GM21515 (cell line): Measurements from ENCODE around the gene PNPLA1.

Source experiments
- ATAC-seq: cut with Tn5 transposase; IDR thresholded peaks from one replicate; pipeline ENCODE4 v1.9.1; 2021; ENCODE audit not compliant: unreplicated experiment

The PNPLA1 gene

GRCh38 chr6:36285187-36285671, 15.4 kb downstream of the PNPLA1 start:
- ATAC-seq = no peak

DNA sequence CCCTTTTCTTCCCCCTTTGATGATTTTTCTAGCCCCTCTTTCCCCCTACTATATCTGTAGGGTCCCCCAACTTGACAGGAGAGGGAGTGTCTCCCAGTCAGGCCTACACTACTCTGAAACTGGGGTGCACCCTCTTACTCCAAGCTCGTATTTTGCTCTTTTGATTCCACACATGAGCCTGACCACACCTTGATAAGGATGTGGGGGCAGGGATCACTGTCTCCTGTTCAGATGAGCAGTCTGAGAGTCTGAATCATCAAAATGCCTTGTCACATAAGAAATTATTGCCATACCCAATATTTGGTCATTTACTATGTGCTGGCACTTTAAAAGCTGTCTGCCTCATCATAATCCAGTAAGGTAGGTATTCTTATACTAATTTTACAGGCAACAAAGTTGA, 15.9 kb downstream of the PNPLA1 start:
- ATAC-seq = no peak

GRCh38 chr6:36286858-36287257, 17.0 kb downstream of the PNPLA1 start:
- ATAC-seq = no peak

- ATAC-seq = no peak
These were observed 19.5 kb downstream of the PNPLA1 start for GRCh38 chr6:36289281-36289878.

DNA sequence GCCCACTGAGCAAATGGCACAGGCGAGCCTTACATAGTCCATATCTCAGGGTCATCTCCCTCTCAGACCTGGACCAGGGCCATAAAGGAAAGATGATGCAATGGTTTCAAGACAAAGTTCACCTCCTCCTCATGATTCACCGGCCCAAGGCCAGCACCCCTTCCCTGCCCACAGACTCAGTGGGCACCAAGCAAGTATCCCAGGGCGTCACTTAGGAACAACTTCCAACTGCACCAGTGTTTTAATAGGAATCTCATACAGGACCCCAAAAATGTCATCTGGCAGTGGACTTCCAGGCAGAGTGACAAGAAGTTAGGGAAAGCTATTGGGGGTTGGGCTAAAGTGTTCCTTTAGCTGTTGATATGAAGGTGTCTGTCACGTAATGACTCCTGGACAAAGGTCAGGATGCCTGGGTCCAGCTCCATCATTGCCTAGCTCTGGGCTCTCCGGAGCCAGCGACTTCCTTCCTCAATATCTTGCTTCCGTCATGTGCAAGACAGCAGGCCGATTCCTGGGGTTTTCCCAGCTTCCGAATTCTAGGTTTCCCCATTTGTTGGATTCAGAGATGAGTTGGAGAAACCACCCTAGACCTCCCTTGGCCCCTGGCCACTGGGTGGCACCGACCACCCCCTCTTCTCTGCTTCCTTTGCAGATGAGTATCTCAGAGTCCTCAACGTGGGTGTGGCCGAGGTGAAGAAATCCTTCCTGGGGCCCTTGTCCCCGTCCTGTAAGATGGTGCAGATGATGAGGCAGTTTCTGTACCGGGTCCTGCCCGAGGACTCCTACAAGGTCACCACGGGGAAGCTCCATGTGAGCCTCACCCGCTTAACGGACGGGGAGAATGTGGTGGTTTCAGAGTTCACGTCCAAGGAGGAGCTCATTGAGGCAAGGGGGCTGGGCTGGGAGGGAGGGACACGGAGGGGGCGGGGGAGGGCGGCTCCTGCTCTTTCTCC, 21.1 kb downstream of the PNPLA1 start:
- ATAC-seq = no peak

DNA sequence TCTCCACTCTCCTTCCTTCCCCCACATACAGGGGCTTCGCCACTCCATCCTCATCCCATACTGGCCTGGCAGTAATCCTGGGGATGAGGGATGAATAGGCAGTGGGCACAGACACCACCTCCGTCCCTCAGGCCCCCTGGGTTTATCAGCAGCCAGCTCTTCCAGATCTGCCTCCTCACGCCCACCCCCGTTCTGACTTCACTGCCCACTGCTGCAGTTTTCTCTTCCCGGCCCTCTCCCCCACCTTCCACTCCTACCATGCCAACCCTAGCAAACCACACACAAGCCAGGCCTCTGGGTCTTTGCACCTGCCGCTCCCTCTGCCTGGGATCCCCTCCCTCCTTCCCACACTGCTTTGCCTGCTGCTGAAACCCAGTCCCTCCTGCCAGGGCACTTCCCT, 22.3 kb downstream of the PNPLA1 start:
- ATAC-seq = no peak

DNA sequence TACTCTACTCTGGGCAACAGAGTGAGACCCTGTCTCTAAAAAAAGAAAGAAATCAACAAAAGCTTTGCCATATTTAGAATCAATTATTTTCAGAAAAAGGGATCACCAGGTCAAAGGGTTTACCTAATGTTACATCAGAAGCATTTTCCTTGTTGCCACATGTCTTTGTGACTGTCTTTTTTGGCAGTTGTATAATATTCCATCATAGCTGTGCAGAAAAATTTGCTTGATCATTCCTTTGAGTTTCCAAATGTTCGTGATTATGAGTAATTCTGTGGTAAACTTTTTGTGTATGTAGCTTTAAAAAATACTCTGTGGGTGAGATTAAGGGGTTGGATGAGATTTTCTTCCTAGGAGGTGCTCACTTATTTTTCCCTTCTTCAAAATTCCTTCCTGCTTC, 26.4 kb downstream of the PNPLA1 start:
- ATAC-seq = no peak

DNA sequence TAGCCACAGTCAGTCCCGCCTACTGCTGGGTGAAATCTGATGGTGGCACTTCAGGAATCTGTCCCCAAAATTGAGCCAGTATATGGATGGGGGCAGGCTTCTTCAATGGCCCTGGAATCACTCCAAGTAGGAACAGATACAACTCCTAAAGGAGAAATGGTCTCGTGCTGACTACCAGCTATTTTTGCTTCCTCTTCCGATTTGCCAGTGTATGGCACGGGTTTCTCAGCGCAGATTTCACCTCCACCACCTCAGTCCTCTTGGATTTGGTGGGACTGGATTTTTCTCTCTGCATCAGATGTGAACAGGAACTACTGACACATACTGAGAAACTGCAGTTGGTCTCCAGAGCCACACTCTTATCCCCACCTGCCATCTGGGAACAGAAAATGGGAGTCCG, 27.2 kb downstream of the PNPLA1 start:
- no peak for ATAC-seq

GRCh38 chr6:36297511-36297910, 27.7 kb downstream of the PNPLA1 start:
- no peak for ATAC-seq

DNA sequence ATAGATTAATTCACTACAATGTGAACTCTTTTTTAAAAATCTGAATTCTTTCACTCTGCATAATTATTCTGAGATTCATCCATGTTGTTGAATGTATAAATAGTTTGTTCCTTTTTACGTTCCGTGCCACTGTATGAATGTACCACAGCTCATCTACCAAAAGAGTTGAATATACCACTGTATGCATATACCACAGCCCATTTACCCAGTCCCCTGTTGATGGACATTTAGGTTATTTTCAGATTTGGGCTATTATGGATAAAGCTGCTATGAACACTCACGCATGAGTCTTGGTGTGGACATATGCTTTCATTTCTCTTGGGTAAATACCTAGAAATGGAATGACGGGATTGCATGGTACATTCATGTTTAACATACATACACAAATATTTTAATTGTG, 28.2 kb downstream of the PNPLA1 start:
- no peak for ATAC-seq

DNA sequence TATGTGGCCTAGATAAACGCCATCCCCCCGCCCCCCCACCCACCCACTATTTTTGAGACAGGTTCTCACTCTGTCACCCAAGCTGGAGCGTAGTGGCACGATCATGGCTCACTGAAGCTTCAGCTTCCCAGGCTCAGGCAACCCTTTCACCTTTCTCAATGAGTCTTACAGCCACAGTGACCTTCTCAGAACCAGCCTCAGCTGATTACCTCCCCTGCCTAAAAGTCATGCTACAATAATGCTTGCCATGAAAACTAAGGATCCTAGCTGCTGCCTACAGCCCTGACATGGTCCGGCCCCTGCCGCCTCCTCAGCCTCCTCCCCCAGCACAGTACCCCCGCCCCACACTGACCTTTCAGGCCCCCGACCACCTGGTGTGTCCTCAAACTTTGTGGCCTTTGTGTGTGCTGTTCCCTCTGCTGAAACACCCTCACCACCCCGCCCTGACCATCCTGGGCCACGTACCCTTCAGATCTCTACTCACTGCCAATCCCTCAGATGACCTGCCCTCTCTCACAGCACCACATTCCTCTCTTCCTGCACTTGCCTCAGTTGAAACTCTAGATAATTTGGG, 31.3 kb downstream of the PNPLA1 start:
- no peak for ATAC-seq

GRCh38 chr6:36301781-36302180, 31.9 kb downstream of the PNPLA1 start:
- no peak for ATAC-seq

- ATAC-seq = peak; percentile 68
These were observed 32.5 kb downstream of the PNPLA1 start for GRCh38 chr6:36302227-36302976.

DNA sequence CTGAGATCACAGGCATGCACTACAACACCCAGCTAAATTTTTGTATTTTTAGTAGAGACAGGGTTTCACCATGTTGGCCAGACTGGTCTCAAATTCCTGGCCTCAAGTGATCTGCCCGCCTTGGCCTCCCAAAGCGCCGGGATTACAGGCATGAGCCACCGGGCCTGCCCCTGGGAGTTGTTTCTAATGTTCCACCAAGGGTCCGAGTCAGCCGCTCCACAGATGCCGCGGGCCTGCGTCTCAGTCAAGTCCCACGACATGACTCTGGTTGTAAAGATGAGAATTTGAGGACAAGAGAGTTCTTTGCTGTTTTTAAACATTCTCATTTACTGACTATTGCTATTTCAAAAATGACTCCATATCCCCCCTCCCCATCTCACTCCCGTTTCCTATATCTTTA, 36.0 kb downstream of the PNPLA1 start:
- ATAC-seq = no peak

- ATAC-seq = no peak
These were observed 36.5 kb downstream of the PNPLA1 start for GRCh38 chr6:36306375-36306774.

GRCh38 chr6:36308514-36308913, 38.7 kb downstream of the PNPLA1 start:
- ATAC-seq = no peak

DNA sequence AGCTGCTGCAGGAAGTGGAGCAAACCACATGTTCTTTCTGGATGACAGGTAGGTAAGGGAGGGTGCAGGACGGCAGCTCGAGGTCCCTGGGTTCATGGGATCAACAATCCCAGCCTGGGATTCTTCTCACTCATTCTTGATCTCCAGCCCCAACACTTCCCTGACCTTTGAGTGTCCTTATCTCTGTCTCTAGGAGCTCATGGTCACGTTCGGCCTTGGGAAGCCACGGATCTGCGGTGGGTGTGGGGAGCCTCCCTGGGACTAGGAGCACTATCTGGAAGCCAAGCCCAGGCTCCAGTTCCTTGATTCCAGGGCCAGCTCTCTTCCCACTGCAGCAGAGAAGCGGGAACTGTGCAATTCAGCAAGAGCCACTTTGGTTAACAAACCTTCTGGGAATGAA, 39.3 kb downstream of the PNPLA1 start:
- ATAC-seq = no peak

GRCh38 chr6:36309900-36310299, 40.0 kb downstream of the PNPLA1 start:
- ATAC-seq = no peak

DNA sequence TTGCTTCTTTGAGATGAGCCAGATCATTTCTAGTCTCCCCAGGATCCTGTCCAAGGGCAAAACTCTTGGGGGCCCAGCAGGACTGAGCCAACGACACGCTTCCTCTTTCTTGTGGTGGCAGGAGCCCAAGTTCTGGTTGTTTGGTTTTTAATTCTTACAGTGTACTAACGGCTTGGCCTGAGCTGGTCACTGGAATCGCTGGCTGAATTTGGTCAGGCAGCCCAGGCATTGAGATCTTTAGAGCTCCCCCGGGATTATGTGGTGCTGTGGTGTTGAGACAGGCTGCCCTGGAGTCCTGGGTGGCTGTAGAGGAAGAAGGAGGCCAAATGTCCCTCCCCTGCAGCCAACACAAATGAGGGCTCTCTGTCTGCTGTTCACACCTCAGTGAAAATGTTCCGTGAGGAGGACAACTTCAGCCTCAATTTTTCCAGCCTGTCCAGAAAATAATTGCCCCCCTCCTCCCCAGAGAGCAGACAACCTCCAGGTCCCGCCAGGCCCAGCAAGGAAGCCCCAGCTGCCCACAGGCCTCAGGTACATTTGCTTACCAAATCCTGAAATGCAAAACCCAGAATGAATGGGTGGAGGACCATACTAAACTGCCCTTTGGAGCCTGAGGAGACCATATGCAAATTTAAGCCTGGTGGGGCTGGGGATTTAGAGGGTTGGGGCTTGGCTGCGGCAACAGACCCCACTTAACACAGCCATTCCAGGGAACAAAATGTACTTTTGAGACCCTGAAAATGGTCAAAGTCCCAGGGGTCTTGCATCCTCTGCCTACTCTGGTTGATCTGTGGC, 43.2 kb downstream of the PNPLA1 start:
- ATAC-seq = no peak

DNA sequence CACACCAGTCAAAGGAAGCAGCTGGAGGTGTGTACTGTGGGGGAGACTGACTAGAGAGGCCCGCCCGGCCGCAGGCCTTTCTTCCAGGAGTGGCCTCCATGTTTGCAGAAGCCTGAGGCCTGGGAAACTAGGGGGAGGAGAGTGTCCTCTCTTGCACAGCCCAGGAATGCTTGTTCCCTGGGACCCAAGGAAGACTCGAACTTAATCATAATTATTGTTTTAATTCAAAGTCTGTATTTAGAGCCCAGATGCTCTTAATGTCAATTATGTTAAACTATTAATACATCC, 43.7 kb downstream of the PNPLA1 start:
- no peak for ATAC-seq
